Stomach (tissue), 4 donors: Measurements from ENCODE around the gene CSMD2.

ENCODE experiments used
- CTCF ChIP-seq, 7 experiments: fragments of 450-650 bp in 4 of 7; fragments of 200-600 bp in 3 of 7; sonication (generic) in 3 of 7; IDR thresholded peaks; one replicate each; pipeline ENCODE4 v1.5.1; 2016 to 2019; ENCODE audit warnings: antibody characterized with exemption in 7 of 7, control low read depth in 2 of 7, mild to moderate bottlenecking in 1 of 7
- EP300 ChIP-seq: sonication (generic); formaldehyde crosslinking; IDR thresholded peaks from one replicate; pipeline ENCODE4 v1.6.1; 2017; ENCODE audit warnings: antibody characterized with exemption
- POLR2A ChIP-seq, 4 donors: fragments of 450-650 bp; IDR thresholded peaks; one replicate each; pipeline ENCODE4 v1.6.1; 2016; ENCODE audit warnings: antibody characterized with exemption in 4 of 4, control low read depth in 2 of 4, mild to moderate bottlenecking in 1 of 4, moderate library complexity in 1 of 4
- POLR2AphosphoS5 ChIP-seq, 3 donors: sonication (generic); formaldehyde crosslinking; IDR thresholded peaks; one replicate each; pipeline ENCODE4 v1.6.1; 2016; ENCODE audit warnings: antibody characterized with exemption in 3 of 3

- TF ChIP-seq POLR2AphosphoS5 (IDR thresholded peaks at IDR 0.05) (no peak), CTCF (IDR thresholded peaks at IDR 0.05) (no peak), POLR2A (IDR thresholded peaks at IDR 0.05) (no peak), EP300 (no peak)
Measured at GRCh38 chr1:33973799-33974545, 191.1 kb downstream of the CSMD2 start.
